ENCODE results near the gene POC5.

Gene POC5

GRCh38 chr5:75627801-75628200 lies 89.4 kb downstream of the POC5 start:
- no peak overlapping the region for H3K4me3 ChIP-seq (ENCODE audit: low read depth, low read length)
- TF ChIP-seq CTCF (IDR thresholded peaks at IDR 0.05; ENCODE audit: low read depth, low read length), result no peak

GRCh38 chr5:75626959-75627358 lies 90.3 kb downstream of the POC5 start:
- no peak overlapping the region for H3K4me3 ChIP-seq (ENCODE audit: low read depth, low read length)
- TF ChIP-seq CTCF (IDR thresholded peaks at IDR 0.05; ENCODE audit: low read depth, low read length), result no peak
